ENCODE data around the gene HMGCL.
"Not testable (repeated sequence)": the region's sequence is repeated elsewhere in the genome, so short reads cannot be mapped to it uniquely, and the experiment has no call there.

DNA sequence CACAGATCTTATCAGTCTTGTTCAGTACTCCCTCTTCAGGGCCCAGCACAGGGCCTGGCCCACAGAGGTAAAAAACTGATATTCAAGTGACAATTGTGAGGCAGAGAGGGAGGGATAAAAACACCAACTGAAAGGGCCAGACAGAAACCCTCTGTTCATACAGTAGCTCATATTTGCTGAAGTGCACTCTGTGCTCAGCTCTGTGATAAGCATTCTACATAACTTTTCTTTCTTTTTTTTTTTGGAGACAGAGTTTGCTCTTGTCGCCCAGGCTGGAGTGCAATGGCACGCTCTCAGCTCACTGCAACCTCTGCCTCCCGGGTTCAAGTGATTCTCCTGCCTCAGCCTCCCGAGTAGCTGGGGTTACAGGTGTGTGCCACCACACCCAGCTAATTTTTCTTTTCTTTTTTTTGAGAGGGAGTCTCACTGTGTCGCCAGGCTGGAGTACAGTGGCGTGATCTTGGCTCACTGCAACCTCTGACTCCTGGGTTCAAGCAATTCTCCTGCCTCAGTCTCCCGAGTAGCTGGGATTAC is 22.4 kb downstream of the HMGCL start:
- TF ChIP-seq, protein P1, sequence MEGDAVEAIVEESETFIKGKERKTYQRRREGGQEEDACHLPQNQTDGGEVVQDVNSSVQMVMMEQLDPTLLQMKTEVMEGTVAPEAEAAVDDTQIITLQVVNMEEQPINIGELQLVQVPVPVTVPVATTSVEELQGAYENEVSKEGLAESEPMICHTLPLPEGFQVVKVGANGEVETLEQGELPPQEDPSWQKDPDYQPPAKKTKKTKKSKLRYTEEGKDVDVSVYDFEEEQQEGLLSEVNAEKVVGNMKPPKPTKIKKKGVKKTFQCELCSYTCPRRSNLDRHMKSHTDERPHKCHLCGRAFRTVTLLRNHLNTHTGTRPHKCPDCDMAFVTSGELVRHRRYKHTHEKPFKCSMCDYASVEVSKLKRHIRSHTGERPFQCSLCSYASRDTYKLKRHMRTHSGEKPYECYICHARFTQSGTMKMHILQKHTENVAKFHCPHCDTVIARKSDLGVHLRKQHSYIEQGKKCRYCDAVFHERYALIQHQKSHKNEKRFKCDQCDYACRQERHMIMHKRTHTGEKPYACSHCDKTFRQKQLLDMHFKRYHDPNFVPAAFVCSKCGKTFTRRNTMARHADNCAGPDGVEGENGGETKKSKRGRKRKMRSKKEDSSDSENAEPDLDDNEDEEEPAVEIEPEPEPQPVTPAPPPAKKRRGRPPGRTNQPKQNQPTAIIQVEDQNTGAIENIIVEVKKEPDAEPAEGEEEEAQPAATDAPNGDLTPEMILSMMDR (IDR thresholded peaks at IDR 0.05) = not testable (repeated sequence)
- TF ChIP-seq POLR2A (IDR thresholded peaks at IDR 0.05); POLR2AphosphoS5 (IDR thresholded peaks at IDR 0.05; ENCODE audit: insufficient read depth in 1 of 2, low read depth in 1 of 2): not testable (repeated sequence)
